ENCODE data around the gene LAMC1.
"Not testable (repeated sequence)": the region's sequence is repeated elsewhere in the genome, so short reads cannot be mapped to it uniquely, and the experiment has no call there.

LAMC1 gene

GRCh38 chr1:183140633-183141032 lies 117.4 kb downstream of the LAMC1 start:
- DNase-seq: no peak
- Mint-ChIP-seq H3K36me3 (ENCODE audit: low read depth) (no peaks in the 10 kb centered on the region), H3K4me1 (ENCODE audit: low read depth) (no peaks in the 10 kb centered on the region), H3K9me3 (no peaks in the 10 kb centered on the region), H3K4me3 (no peak overlapping the region), H3K27me3 (no peaks in the 10 kb centered on the region), H3K27ac (no peak overlapping the region)

GRCh38 chr1:183142171-183142570 lies 119.0 kb downstream of the LAMC1 start:
- H3K27ac Mint-ChIP-seq: no peak overlapping the region
- H3K9me3 Mint-ChIP-seq: no peaks in the 10 kb centered on the region
- no peaks in the 10 kb centered on the region for H3K4me1 Mint-ChIP-seq (ENCODE audit: low read depth)
- H3K27me3 Mint-ChIP-seq: no peaks in the 10 kb centered on the region
- no peak for DNase-seq
- no peak overlapping the region for H3K4me3 Mint-ChIP-seq
- H3K36me3 Mint-ChIP-seq (ENCODE audit: low read depth): no peaks in the 10 kb centered on the region

- Mint-ChIP-seq H3K4me3 (no peak overlapping the region), H3K4me1 (ENCODE audit: low read depth) (no peaks in the 10 kb centered on the region), H3K36me3 (ENCODE audit: low read depth) (no peaks in the 10 kb centered on the region), H3K27ac (no peak overlapping the region), H3K9me3 (no peaks in the 10 kb centered on the region), H3K27me3 (no peaks in the 10 kb centered on the region)
- no peak for DNase-seq
Observed at GRCh38 chr1:183143576-183144315, 120.5 kb downstream of the LAMC1 start.

- H3K27me3 Mint-ChIP-seq: no peaks in the 10 kb centered on the region
- H3K4me1 Mint-ChIP-seq (ENCODE audit: low read depth): no peaks in the 10 kb centered on the region
Observed at GRCh38 chr1:183144752-183145151, 121.5 kb downstream of the LAMC1 start.

GRCh38 chr1:183147735-183148134 lies 124.5 kb downstream of the LAMC1 start:
- H3K4me3 Mint-ChIP-seq: no peak overlapping the region
- peaks cover 2% of the 10 kb centered on the region for H3K27me3 Mint-ChIP-seq
- no peaks in the 10 kb centered on the region for H3K36me3 Mint-ChIP-seq (ENCODE audit: low read depth)
- H3K27ac Mint-ChIP-seq: no peak overlapping the region
- DNase-seq: no peak
- no peaks in the 10 kb centered on the region for H3K4me1 Mint-ChIP-seq (ENCODE audit: low read depth)
- no peaks in the 10 kb centered on the region for H3K9me3 Mint-ChIP-seq

More at GRCh38 chr1:183144752-183145151, 121.5 kb downstream of the LAMC1 start:
- Mint-ChIP-seq H3K9me3 (no peaks in the 10 kb centered on the region), H3K4me3 (no peak overlapping the region), H3K36me3 (ENCODE audit: low read depth) (no peaks in the 10 kb centered on the region), H3K27ac (no peak overlapping the region)
- DNase-seq: no peak

GRCh38 chr1:183148599-183148998 lies 125.4 kb downstream of the LAMC1 start:
- no peak for DNase-seq
- no peaks in the 10 kb centered on the region for H3K36me3 Mint-ChIP-seq (ENCODE audit: low read depth)
- no peak overlapping the region for H3K27ac Mint-ChIP-seq
- no peaks in the 10 kb centered on the region for H3K4me1 Mint-ChIP-seq (ENCODE audit: low read depth)
- no peak overlapping the region for H3K4me3 Mint-ChIP-seq
- H3K27me3 Mint-ChIP-seq: peaks cover 5% of the 10 kb centered on the region
- no peaks in the 10 kb centered on the region for H3K9me3 Mint-ChIP-seq

- no peaks in the 10 kb centered on the region for H3K9me3 Mint-ChIP-seq
- no peak overlapping the region for H3K4me3 Mint-ChIP-seq
- H3K27ac Mint-ChIP-seq: no peak overlapping the region
- H3K36me3 Mint-ChIP-seq (ENCODE audit: low read depth): no peaks in the 10 kb centered on the region
- peaks cover 5% of the 10 kb centered on the region for H3K27me3 Mint-ChIP-seq
- H3K4me1 Mint-ChIP-seq (ENCODE audit: low read depth): no peaks in the 10 kb centered on the region
- no peak for DNase-seq
Observed at GRCh38 chr1:183149273-183149672, 126.1 kb downstream of the LAMC1 start.

GRCh38 chr1:183150032-183150431 lies 126.8 kb downstream of the LAMC1 start:
- not testable (repeated sequence) for H3K9me3 Mint-ChIP-seq; H3K4me3 Mint-ChIP-seq; H3K36me3 Mint-ChIP-seq (ENCODE audit: low read depth); H3K27ac Mint-ChIP-seq; H3K4me1 Mint-ChIP-seq (ENCODE audit: low read depth); H3K27me3 Mint-ChIP-seq; DNase-seq

- H3K4me3 Mint-ChIP-seq: no peak overlapping the region
- H3K4me1 Mint-ChIP-seq (ENCODE audit: low read depth): no peaks in the 10 kb centered on the region
- H3K9me3 Mint-ChIP-seq: no peaks in the 10 kb centered on the region
Observed at GRCh38 chr1:183150445-183150844, 127.2 kb downstream of the LAMC1 start.

GRCh38 chr1:183152180-183152579 lies 129.0 kb downstream of the LAMC1 start:
- Mint-ChIP-seq H3K4me3 (no peak overlapping the region), H3K27ac (no peak overlapping the region), H3K9me3 (no peaks in the 10 kb centered on the region), H3K36me3 (ENCODE audit: low read depth) (no peaks in the 10 kb centered on the region), H3K27me3 (peaks cover 8% of the 10 kb centered on the region), H3K4me1 (ENCODE audit: low read depth) (no peaks in the 10 kb centered on the region)
- DNase-seq: no peak

More at GRCh38 chr1:183150445-183150844, 127.2 kb downstream of the LAMC1 start:
- DNase-seq: no peak
- Mint-ChIP-seq H3K36me3 (ENCODE audit: low read depth) (no peaks in the 10 kb centered on the region), H3K27ac (no peak overlapping the region), H3K27me3 (peaks cover 5% of the 10 kb centered on the region)

GRCh38 chr1:183155939-183156338 lies 132.7 kb downstream of the LAMC1 start:
- H3K36me3 Mint-ChIP-seq (ENCODE audit: low read depth): no peaks in the 10 kb centered on the region
- no peaks in the 10 kb centered on the region for H3K9me3 Mint-ChIP-seq
- no peak overlapping the region for H3K27ac Mint-ChIP-seq
- H3K4me3 Mint-ChIP-seq: no peak overlapping the region
- DNase-seq: no peak
- H3K4me1 Mint-ChIP-seq (ENCODE audit: low read depth): no peaks in the 10 kb centered on the region
- H3K27me3 Mint-ChIP-seq: peaks cover 10% of the 10 kb centered on the region

- Mint-ChIP-seq H3K27ac (no peak overlapping the region), H3K4me3 (no peak overlapping the region), H3K27me3 (peaks cover 5% of the 10 kb centered on the region), H3K36me3 (ENCODE audit: low read depth) (no peaks in the 10 kb centered on the region), H3K9me3 (no peaks in the 10 kb centered on the region), H3K4me1 (ENCODE audit: low read depth) (no peaks in the 10 kb centered on the region)
- no peak for DNase-seq
Observed at GRCh38 chr1:183159960-183160359, 136.7 kb downstream of the LAMC1 start.

GRCh38 chr1:183161391-183161790 lies 138.2 kb downstream of the LAMC1 start:
- no peak overlapping the region for H3K4me3 Mint-ChIP-seq
- no peaks in the 10 kb centered on the region for H3K9me3 Mint-ChIP-seq
- no peaks in the 10 kb centered on the region for H3K4me1 Mint-ChIP-seq (ENCODE audit: low read depth)
- no peak overlapping the region for H3K27ac Mint-ChIP-seq
- no peaks in the 10 kb centered on the region for H3K36me3 Mint-ChIP-seq (ENCODE audit: low read depth)
- no peak for DNase-seq
- peaks cover 4% of the 10 kb centered on the region for H3K27me3 Mint-ChIP-seq

GRCh38 chr1:183163316-183163715 lies 140.1 kb downstream of the LAMC1 start:
- Mint-ChIP-seq H3K4me1 (ENCODE audit: low read depth) (no peaks in the 10 kb centered on the region), H3K4me3 (no peak overlapping the region), H3K9me3 (no peaks in the 10 kb centered on the region), H3K36me3 (ENCODE audit: low read depth) (no peaks in the 10 kb centered on the region), H3K27me3 (peaks cover 4% of the 10 kb centered on the region), H3K27ac (no peak overlapping the region)
- DNase-seq: no peak

GRCh38 chr1:183164340-183164739 lies 141.1 kb downstream of the LAMC1 start:
- no peaks in the 10 kb centered on the region for H3K4me1 Mint-ChIP-seq (ENCODE audit: low read depth)
- DNase-seq: no peak

GRCh38 chr1:183164963-183165362 lies 141.7 kb downstream of the LAMC1 start:
- no peaks in the 10 kb centered on the region for H3K36me3 Mint-ChIP-seq (ENCODE audit: low read depth)
- DNase-seq: no peak
- H3K9me3 Mint-ChIP-seq: no peaks in the 10 kb centered on the region
- no peaks in the 10 kb centered on the region for H3K4me1 Mint-ChIP-seq (ENCODE audit: low read depth)
- no peak overlapping the region for H3K27ac Mint-ChIP-seq
- no peak overlapping the region for H3K4me3 Mint-ChIP-seq
- H3K27me3 Mint-ChIP-seq: peaks cover 5% of the 10 kb centered on the region

More at GRCh38 chr1:183164340-183164739, 141.1 kb downstream of the LAMC1 start:
- Mint-ChIP-seq H3K9me3 (no peaks in the 10 kb centered on the region), H3K27ac (no peak overlapping the region), H3K36me3 (ENCODE audit: low read depth) (no peaks in the 10 kb centered on the region), H3K4me3 (no peak overlapping the region), H3K27me3 (peaks cover 4% of the 10 kb centered on the region)

All from activated T-cell treated with anti-CD3 and anti-CD28 coated beads, Interleukin-2, amount 50 U/mL, for 24 hours (primary cell).